Activated T-helper 1 cell treated with anti-CD3 and anti-CD28 coated beads, Interleukin-12 subunit alpha, Interleukin-12 subunit beta, Interleukin-2, Interleukin-4 antibody, amounts not matched to agents 30 ng/mL and 10 ng/mL and 1 ng/mL, durations not matched to agents 14 hours and 24 hours and 36 hours (primary cell): ENCODE measurements around the gene CACNA1B. TPM values are rescaled to one million over a fixed set of nuclear protein-coding genes. Genes with fewer than 3 reads are reported as not detected.

Experiments used
- DNase-seq: peaks from one replicate; pipeline ENCODE4 v3.0.0; 2021; ENCODE audit warnings: low spot score
- H3K27ac Mint-ChIP-seq: one replicate; pipeline ENCODE4 v1.8.0; 2021; ENCODE audit warnings: mild to moderate bottlenecking, mixed read lengths
- H3K27me3 Mint-ChIP-seq: one replicate; pipeline ENCODE4 v1.8.0; 2022; ENCODE audit warnings: mild to moderate bottlenecking, moderate library complexity, mixed read lengths; ENCODE audit not compliant: insufficient read depth
- H3K36me3 Mint-ChIP-seq: one replicate; pipeline ENCODE4 v1.8.0; 2021; ENCODE audit warnings: low read depth, mixed read lengths
- H3K4me1 Mint-ChIP-seq: one replicate; pipeline ENCODE4 v1.8.0; 2021; ENCODE audit warnings: low read depth, mixed read lengths
- H3K4me3 Mint-ChIP-seq: one replicate; pipeline ENCODE4 v1.8.0; 2021; ENCODE audit warnings: mild to moderate bottlenecking, moderate library complexity, mixed read lengths
- H3K9me3 Mint-ChIP-seq: one replicate; pipeline ENCODE4 v1.8.0; 2021; ENCODE audit warnings: mixed read lengths
- intact Hi-C: fragments of 100-400 bp; cut with micrococcal nuclease; formaldehyde crosslinking; loops from one replicate; pipeline ENCODE4 v1.15.1; 2024
- total RNA-seq: library from RNA; stranded (reverse); gene quantifications from 2 replicates; pipeline ENCODE4 v1.2.3, GENCODE V29; 2022

CACNA1B gene
- total RNA-seq, 1 donor from 2014 or later, result not detected

GRCh38 chr9:137943655-137944054 lies 66.1 kb downstream of the CACNA1B start:
- no peak for DNase-seq
- intact Hi-C loops, result no loop called here
- Mint-ChIP-seq H3K9me3 (peaks cover 43% of the 10 kb centered on the region), H3K4me1 (no peaks in the 10 kb centered on the region), H3K36me3 (no peaks in the 10 kb centered on the region), H3K27ac (no peak overlapping the region), H3K4me3 (no peak overlapping the region), H3K27me3 (no peaks in the 10 kb centered on the region)

GRCh38 chr9:137945581-137945980 lies 68.0 kb downstream of the CACNA1B start:
- Mint-ChIP-seq H3K4me3 (no peak overlapping the region), H3K4me1 (no peaks in the 10 kb centered on the region), H3K9me3 (peaks cover 43% of the 10 kb centered on the region), H3K27me3 (no peaks in the 10 kb centered on the region), H3K36me3 (no peaks in the 10 kb centered on the region), H3K27ac (no peak overlapping the region)
- no peak for DNase-seq
- intact Hi-C loops, result no loop called here

DNA sequence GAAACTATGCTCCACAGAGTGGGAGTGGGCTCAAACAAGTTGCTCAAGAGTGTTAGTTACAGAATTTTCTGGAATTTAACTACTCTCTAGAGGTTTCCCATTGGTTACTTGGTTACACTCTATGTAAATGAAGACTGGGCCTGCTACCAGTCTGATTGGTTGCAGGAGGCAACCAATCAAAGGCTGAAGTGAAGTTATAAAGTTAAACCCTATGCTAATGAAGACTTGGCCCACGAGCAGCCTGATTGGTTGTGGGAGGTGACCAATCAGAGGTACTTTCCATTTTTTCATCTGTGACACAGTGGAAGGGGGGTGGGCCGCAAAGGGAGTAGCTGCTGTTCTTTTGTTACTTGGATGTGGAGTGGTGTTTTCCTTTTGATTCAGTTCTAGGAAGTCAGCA lies 69.4 kb downstream of the CACNA1B start:
- Mint-ChIP-seq H3K27ac (no peak overlapping the region), H3K4me3 (no peak overlapping the region), H3K9me3 (peaks cover 37% of the 10 kb centered on the region), H3K36me3 (no peaks in the 10 kb centered on the region), H3K27me3 (no peaks in the 10 kb centered on the region), H3K4me1 (no peaks in the 10 kb centered on the region)
- intact Hi-C loops, result no loop called here
- DNase-seq, result no peak

DNA sequence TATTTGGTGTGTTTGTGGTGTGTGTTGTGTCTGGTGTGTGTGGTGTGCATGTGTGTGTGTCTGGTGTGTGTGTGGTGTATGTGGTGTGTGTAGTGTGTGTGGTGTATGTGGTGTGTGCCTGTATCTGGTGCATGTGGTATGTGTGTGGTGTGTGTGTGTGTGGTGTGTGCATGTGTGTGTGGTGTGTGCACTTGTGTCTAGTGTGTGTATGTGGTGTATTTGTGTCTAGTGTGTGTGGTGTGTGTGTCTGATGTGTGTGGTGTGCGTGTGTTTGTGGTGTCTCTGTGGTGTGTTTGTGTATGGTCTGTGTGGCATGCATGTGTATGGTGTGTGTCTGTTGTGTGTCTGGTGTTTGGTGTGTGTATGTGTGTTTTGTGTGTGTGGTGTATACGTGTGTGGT lies 71.1 kb downstream of the CACNA1B start:
- Mint-ChIP-seq H3K4me1 (no peaks in the 10 kb centered on the region), H3K27me3 (no peaks in the 10 kb centered on the region), H3K4me3 (no peak overlapping the region), H3K36me3 (no peaks in the 10 kb centered on the region), H3K27ac (no peak overlapping the region), H3K9me3 (peaks cover 21% of the 10 kb centered on the region)
- no peak for DNase-seq
- intact Hi-C loops, result no loop called here

- no peaks in the 10 kb centered on the region for H3K4me1 Mint-ChIP-seq
- H3K27ac Mint-ChIP-seq, result no peak overlapping the region
- H3K4me3 Mint-ChIP-seq, result no peak overlapping the region
- H3K27me3 Mint-ChIP-seq, result no peaks in the 10 kb centered on the region
- no peaks in the 10 kb centered on the region for H3K36me3 Mint-ChIP-seq
- DNase-seq, result no peak
- peaks cover 16% of the 10 kb centered on the region for H3K9me3 Mint-ChIP-seq
- intact Hi-C loops, result no loop called here
Measured at GRCh38 chr9:137949260-137949659, 71.7 kb downstream of the CACNA1B start.

DNA sequence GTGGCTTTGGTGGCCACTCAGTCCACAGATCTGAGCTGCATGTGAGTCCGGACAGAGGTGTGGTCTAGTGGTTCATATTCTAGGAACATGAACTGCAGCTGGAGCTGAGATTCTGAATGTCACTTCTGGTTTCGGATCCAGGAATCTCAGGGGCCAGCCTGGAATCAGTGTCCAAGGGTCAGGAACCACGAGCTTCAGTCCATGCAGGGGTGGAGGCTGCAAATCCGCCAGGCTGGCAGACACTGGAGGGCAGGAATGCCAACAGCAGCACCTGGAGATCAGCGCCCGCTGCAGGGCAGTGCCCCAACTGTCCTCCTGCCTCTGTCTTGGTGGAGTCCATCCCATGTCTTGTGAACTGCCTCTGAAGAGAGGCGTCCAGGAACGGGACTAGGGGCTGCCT lies 73.5 kb downstream of the CACNA1B start:
- H3K4me3 Mint-ChIP-seq, result no peak overlapping the region
- no peak for DNase-seq
- no peaks in the 10 kb centered on the region for H3K4me1 Mint-ChIP-seq
- H3K27ac Mint-ChIP-seq, result no peak overlapping the region
- H3K36me3 Mint-ChIP-seq, result no peaks in the 10 kb centered on the region
- H3K9me3 Mint-ChIP-seq, result peaks cover 11% of the 10 kb centered on the region
- H3K27me3 Mint-ChIP-seq, result peaks cover 2% of the 10 kb centered on the region
- intact Hi-C loops, result no loop called here

DNA sequence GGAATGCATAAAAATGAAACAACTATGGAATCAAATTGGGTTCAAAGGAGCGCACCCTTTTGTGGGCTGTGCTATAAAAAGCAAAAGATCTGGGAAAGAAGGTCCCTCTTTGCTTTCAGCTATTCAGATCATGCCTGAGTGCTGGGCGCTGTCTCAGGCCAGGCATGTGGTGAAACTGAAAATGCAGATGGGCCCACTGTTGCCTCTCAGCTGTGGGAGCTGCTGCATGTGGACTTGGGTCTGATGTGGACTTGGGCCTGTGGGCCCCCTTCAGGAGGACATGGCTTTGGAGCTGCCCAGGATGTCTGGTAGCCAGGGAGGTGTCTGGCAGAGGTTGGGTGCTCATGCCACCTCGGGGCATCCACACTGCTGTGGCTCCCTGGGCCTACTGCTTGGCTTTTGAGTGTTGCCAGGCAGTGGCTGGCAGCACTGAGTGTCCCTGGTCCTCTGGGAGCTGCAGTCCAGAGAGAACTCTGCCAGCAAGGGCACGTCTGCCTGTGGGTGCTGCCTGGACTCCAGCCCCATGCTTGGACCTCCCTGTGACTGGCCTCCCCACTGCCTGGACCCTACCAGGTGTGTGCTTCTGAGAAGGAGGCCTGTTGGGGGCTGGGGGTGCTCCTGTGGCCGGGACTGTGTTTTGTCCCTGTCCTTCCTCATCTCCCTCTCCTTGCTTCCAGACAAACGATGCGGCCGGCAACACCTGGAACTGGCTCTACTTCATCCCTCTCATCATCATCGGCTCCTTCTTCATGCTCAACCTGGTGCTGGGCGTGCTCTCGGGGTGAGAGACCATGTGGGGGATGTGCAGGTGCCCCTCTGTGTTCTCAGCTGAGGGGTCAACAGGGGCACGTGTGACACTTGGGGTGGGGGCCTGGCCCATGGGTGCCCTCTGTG lies 74.3 kb downstream of the CACNA1B start:
- DNase-seq, result no peak
- no peaks in the 10 kb centered on the region for H3K36me3 Mint-ChIP-seq
- H3K4me3 Mint-ChIP-seq, result no peak overlapping the region
- H3K9me3 Mint-ChIP-seq, result peaks cover 5% of the 10 kb centered on the region
- H3K27me3 Mint-ChIP-seq, result peaks cover 2% of the 10 kb centered on the region
- no peak overlapping the region for H3K27ac Mint-ChIP-seq
- H3K4me1 Mint-ChIP-seq, result no peaks in the 10 kb centered on the region
- intact Hi-C loops, result no loop called here

- DNase-seq, result no peak
- H3K27ac Mint-ChIP-seq, result no peak overlapping the region
- H3K36me3 Mint-ChIP-seq, result no peaks in the 10 kb centered on the region
- intact Hi-C loops, result no loop called here
- H3K4me3 Mint-ChIP-seq, result no peak overlapping the region
- no peaks in the 10 kb centered on the region for H3K4me1 Mint-ChIP-seq
- peaks cover 2% of the 10 kb centered on the region for H3K27me3 Mint-ChIP-seq
- no peaks in the 10 kb centered on the region for H3K9me3 Mint-ChIP-seq
Measured at GRCh38 chr9:137952976-137953666, 75.5 kb downstream of the CACNA1B start.

DNA sequence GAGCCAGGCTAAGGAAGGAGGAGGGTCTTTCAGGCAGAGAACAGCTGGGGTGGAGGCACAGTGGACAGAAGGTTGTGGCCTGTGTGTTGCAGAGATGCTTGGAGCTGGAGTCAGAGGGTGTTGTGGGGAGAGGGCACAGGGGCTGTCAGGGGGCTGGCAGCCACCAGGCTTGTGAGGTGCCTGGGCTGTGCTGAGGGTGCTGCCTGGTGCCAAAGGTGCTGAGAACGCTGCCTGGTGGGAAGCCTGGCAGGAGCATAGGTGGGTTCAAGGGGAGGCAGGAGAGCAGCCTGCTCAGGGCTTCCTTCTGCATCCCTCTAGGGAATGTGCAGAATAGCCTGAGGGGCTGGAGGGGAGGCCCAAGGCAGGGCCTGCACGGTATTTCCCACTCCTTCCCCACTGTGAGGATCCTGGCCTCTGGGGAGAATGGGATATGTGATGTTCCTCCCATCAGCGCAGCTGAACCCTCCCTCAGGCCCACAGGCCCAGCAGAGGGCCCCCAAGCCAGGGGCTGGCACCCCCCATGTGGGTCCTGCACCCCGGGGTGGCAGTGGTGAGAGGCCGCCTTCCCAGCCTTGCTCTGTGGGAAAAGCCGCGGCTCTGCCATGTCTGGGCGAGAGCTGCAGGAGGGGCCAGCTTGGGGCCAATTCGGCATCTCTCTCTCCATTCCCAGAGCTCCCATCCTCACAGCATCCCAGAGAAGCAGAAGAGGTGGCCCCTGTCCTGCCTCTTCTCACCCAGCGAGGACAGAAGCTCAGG lies 76.3 kb downstream of the CACNA1B start:
- Mint-ChIP-seq H3K27ac (no peak overlapping the region), H3K36me3 (no peaks in the 10 kb centered on the region)

GRCh38 chr9:137955224-137955570 lies 77.6 kb downstream of the CACNA1B start:
- Mint-ChIP-seq H3K27me3 (peaks cover 3% of the 10 kb centered on the region), H3K4me1 (no peaks in the 10 kb centered on the region), H3K9me3 (no peaks in the 10 kb centered on the region), H3K4me3 (no peak overlapping the region), H3K27ac (no peak overlapping the region), H3K36me3 (no peaks in the 10 kb centered on the region)
- intact Hi-C loops, result no loop called here
- no peak for DNase-seq

More for the DNA sequence above, 76.3 kb downstream of the CACNA1B start:
- Mint-ChIP-seq H3K27me3 (peaks cover 2% of the 10 kb centered on the region), H3K4me1 (no peaks in the 10 kb centered on the region), H3K4me3 (no peak overlapping the region), H3K9me3 (no peaks in the 10 kb centered on the region)
- no peak for DNase-seq
- intact Hi-C loops, result no loop called here

DNA sequence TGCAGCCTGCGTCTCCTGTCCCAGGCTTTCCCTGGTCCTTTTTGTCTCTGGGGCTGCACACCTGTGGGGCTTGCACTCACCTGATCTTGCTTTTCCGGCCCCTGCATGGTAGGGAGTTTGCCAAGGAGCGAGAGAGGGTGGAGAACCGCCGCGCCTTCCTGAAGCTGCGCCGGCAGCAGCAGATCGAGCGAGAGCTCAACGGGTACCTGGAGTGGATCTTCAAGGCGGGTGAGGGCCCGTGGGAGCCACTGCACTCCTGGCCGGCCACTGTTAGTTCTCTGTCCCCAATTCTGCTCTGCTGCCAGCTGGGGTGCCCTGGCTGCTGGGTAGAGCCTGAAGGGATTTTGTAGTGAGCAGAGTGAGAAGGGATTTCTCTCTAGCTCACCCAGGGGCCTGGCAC lies 78.0 kb downstream of the CACNA1B start:
- Mint-ChIP-seq H3K9me3 (no peaks in the 10 kb centered on the region), H3K27ac (no peak overlapping the region), H3K27me3 (peaks cover 3% of the 10 kb centered on the region), H3K36me3 (no peaks in the 10 kb centered on the region), H3K4me1 (no peaks in the 10 kb centered on the region), H3K4me3 (no peak overlapping the region)
- DNase-seq, result no peak
- intact Hi-C loops, result no loop called here

- intact Hi-C loops, result no loop called here
Measured at GRCh38 chr9:137956039-137956438, 78.5 kb downstream of the CACNA1B start.

More at GRCh38 chr9:137956039-137956438, 78.5 kb downstream of the CACNA1B start:
- Mint-ChIP-seq H3K27me3 (peaks cover 3% of the 10 kb centered on the region), H3K4me1 (no peaks in the 10 kb centered on the region), H3K27ac (no peak overlapping the region), H3K4me3 (no peak overlapping the region), H3K36me3 (no peaks in the 10 kb centered on the region), H3K9me3 (no peaks in the 10 kb centered on the region)
- no peak for DNase-seq
